Right cardiac atrium (tissue), 5 donors: Measurements from ENCODE around the gene VPS36. TPM values are rescaled to one million over a fixed set of nuclear protein-coding genes. Genes with fewer than 3 reads are reported as not detected.
A peak's percentile ranks its signal among the peaks of the same experiment; 100 is the strongest.

Experiments
- ATAC-seq, 2 donors: fragments of 200-7000 bp; cut with Tn5 transposase; one replicate each; pipeline versions ENCODE4 v1.8.0 to v1.9.1; 2020; ENCODE audit warnings: moderate library complexity in 2 of 2, mild to moderate bottlenecking in 1 of 2
- DNase-seq, 3 donors: peaks; one replicate each; pipeline ENCODE4 v3.0.0-alpha.2; 2020
- H3K27ac ChIP-seq: one replicate; pipeline ENCODE4 v1.5.1; 2013; ENCODE audit warnings: mild to moderate bottlenecking, low read length, control low read depth, moderate library complexity
- H3K27me3 ChIP-seq: one replicate; pipeline ENCODE4 v1.6.1; 2013; ENCODE audit not compliant: control insufficient read depth, insufficient read depth
- H3K4me1 ChIP-seq: one replicate; pipeline ENCODE4 v1.6.1; 2013; ENCODE audit warnings: low read length; ENCODE audit not compliant: control insufficient read depth, insufficient read depth
- H3K4me3 ChIP-seq: one replicate; pipeline ENCODE4 v1.5.1; 2013; ENCODE audit warnings: low read length, control low read depth
- H3K9me3 ChIP-seq: one replicate; pipeline ENCODE4 v1.6.1; 2013; ENCODE audit warnings: low read length; ENCODE audit not compliant: control insufficient read depth
- WGBS: extraction: QIAGEN DNeasy Blood & Tissue Kit; methylation state at CpG from one replicate; pipeline ENCODE4 v1.1.7; 2013; 5-methylcytosine and 5-hydroxymethylcytosine counted together
- intact Hi-C, 4 donors: fragments of 100-400 bp; cut with DNase I; formaldehyde crosslinking; loops; one replicate each; pipeline versions ENCODE4 v1.11.0 to v1.14.0; 2022 to 2023
- polyA plus RNA-seq: library from polyadenylated mRNA; stranded (reverse); fragments of 200-250 nt; gene quantifications from one replicate; pipeline ENCODE4 v1.2.3, GENCODE V29; 2013
- total RNA-seq, 4 donors: library from RNA; stranded (reverse); fragmentation: NEBNext Ultra II Directional; extraction: Animal tissue kit (Norgen Biotek cat#: 25700); gene quantifications; one replicate each; pipeline ENCODE4 v1.2.1, GENCODE V29; 2021
- donor health status: healthy with polysubstance abuse.
- donor health status: DM: no; HTN: yes; CAD: no.
- donor health status: DM: no; HTN: no; CAD: no.
- donor health status: DM: no; HTN: yes; CAD: no; lungs with severe emphysema.
- donor health status: DM: yes; HTN: yes; CAD: no.

The VPS36 gene
- total and polyA plus RNA-seq, 5 donors = 20.5 to 38.8 (median 32.9) TPM

DNA sequence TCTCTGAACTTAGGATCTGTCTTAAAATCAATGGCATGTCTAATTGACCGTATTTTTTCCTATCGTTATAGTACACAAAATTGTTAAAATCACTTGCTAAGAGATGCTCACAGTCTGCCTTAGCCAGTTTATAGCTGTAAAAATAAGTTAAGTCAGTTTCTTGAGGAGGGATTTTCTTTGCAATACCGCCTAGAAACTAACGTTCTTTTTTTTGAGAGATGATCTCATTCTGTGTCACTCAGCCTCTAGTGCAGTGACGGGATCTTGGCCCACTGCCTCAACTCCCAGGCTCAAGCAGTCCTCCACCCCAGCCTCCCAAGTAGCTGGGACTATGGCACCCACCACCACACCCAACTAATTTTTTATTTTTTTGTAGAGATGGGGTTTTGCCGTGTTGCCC is 9.2 kb upstream of the VPS36 start:
- Histone ChIP-seq H3K27me3 (no peaks in the 10 kb centered on the region), H3K4me3 (no peak overlapping the region), H3K9me3 (no peaks in the 10 kb centered on the region), H3K4me1 (no peaks in the 10 kb centered on the region), H3K27ac (no peak overlapping the region)
- DNase-seq (no peak), ATAC-seq (no peak)
- 77% methylated on average over 6 of the region's 6 CpGs for WGBS
- intact Hi-C loops = loop anchor here in 1 of 4 donors (10.0 kb wide), 1 partner anchor 115 kb away; no protein-coding TSS in a partner anchor

DNA sequence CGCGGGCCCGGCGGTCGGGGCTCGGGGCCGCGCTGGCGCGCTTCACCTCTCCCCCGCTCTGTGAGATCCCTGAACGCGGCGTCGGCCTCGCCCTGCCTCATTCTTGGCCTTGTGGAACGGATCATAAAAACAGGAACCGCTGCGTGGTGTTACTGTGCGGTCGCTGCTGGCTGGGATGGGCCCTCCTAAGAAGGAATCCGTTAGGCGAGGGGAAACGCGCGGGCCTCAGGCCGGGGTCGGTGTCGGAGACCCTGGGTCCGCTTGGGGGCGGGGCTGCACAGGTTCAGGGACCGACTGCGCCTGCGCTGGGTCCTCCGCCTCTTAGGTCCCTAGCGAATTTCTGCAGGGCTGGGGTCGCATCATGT is 5.2 kb upstream of the VPS36 start:
- Histone ChIP-seq H3K4me1 (no peaks in the 10 kb centered on the region), H3K27me3 (no peaks in the 10 kb centered on the region), H3K4me3 (peak overlapping the region; percentile 64), H3K9me3 (no peaks in the 10 kb centered on the region), H3K27ac (peak overlapping the region; percentile 71)
- ATAC-seq = peak; percentile 64 to 77
- under 1% methylated on average over 37 of the region's 37 CpGs for WGBS
- intact Hi-C loops = loop anchor here in 1 of 4 donors (10.0 kb wide), 1 partner anchor 111 kb away; no protein-coding TSS in a partner anchor
- DNase-seq = peak; percentile 73 to 89 (median 88)

DNA sequence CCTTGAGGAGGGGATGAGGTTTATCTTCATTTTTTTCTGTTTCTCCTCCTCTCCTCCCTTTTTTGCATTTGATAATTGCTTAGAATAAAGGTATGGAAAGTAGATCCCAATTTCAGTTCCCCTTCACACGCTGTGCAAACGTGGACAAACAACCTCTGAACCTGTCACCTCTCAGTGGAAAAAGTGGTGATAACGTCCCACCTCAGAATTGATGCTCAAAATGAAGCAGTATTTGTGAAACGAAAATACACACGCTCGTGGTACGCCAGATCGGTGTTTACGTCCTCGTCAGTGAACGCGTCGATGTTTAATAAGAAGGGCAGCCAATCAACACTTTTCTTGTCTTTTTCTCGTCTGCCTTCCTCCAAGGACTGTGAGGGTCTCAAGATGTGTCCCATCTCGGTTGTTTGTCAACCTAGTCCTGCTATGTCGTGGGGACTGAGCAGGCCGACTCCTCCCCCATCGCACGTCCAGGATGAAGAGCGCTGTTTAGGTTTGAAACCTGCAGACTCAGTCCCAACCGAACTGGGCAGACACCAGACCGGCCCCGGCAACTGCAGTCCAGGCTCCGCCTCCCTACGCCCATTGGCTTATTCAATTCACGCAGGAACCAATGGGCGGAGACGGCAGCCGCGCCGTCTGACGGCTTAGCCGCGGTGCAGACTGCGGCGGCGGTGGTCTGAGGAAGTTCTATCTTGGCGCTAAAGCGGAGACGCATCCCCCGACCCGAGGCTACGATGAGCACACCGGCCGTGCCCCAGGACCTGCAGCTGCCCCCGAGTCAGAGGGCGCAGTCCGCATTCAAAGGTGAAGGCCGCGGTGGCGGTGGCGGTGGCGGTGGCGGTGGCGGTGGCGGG is 4.6 kb upstream of the VPS36 start, which contains the start of gene CKAP2:
Gene CKAP2 (plus strand): TSS at position 659 of the 857 bp plus-strand sequence. CDS start 79 bp downstream, at position 738.
- DNase-seq (peak; percentile 94 to 98 (median 96)), ATAC-seq (peak; percentile 95 to 96)
- Histone ChIP-seq H3K4me1 (no peaks in the 10 kb centered on the region), H3K4me3 (peak within 1 kb of the TSS; percentile 64), H3K9me3 (no peaks in the 10 kb centered on the region), H3K27ac (peak within 1 kb of the TSS; percentile 71), H3K27me3 (no peaks in the 10 kb centered on the region)
- WGBS = under 1% methylated on average over 56 of the region's 56 CpGs
- intact Hi-C loops = loop anchor here in 3 of 4 donors (5.0 to 10.0 kb wide), 3 partner anchors 53 to 113 kb away; no protein-coding TSS in a partner anchor

DNA sequence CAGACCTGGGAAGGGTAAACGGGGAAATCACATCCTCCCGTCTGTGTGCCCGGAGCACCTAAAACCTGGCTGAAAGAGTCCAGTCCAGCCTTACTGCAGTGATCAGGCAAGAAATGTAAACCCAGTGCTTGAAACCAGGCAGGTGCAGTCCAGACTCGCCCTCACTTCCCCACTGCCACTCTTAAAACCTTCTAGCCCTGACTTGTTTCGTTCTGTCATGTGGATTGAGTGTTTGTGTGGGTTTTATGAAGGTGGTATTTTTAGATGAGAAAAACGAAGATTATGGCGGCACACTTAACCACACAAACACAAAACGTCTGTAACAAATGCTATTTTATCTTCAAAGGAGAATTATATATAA is 4.0 kb upstream of the VPS36 start:
- intact Hi-C loops = loop anchor here in 3 of 4 donors (5.0 to 10.0 kb wide), 3 partner anchors 52 to 112 kb away; no protein-coding TSS in a partner anchor
- no peak for DNase-seq
- H3K27ac ChIP-seq = no peak overlapping the region

GRCh38 chr13:52452470-52452869 is 2.0 kb upstream of the VPS36 start:
- Histone ChIP-seq H3K27me3 (no peaks in the 10 kb centered on the region), H3K27ac (no peak overlapping the region), H3K4me3 (no peak overlapping the region), H3K4me1 (peaks cover 2% of the 10 kb centered on the region), H3K9me3 (no peaks in the 10 kb centered on the region)
- ATAC-seq = no peak
- no peak for DNase-seq
- intact Hi-C loops = loop anchor here in 3 of 4 donors (5.0 to 10.0 kb wide), 3 partner anchors 50 to 110 kb away; no protein-coding TSS in a partner anchor
- WGBS = 48% methylated on average over 2 of the region's 2 CpGs

More for the DNA sequence above, 4.0 kb upstream of the VPS36 start:
- H3K4me3 ChIP-seq = peak overlapping the region; percentile 64
- no peaks in the 10 kb centered on the region for H3K4me1 ChIP-seq
- no peak for ATAC-seq
- no peaks in the 10 kb centered on the region for H3K9me3 ChIP-seq
- H3K27me3 ChIP-seq = no peaks in the 10 kb centered on the region
- WGBS = 16% methylated on average over 8 of the region's 8 CpGs

- H3K4me1 ChIP-seq = peaks cover 2% of the 10 kb centered on the region
- ATAC-seq = no peak
- intact Hi-C loops = loop anchor here in 3 of 4 donors (5.0 to 10.0 kb wide), 3 partner anchors 49 to 109 kb away; no protein-coding TSS in a partner anchor
These were observed 836 bp upstream of the VPS36 start for GRCh38 chr13:52451135-52451804.

DNA sequence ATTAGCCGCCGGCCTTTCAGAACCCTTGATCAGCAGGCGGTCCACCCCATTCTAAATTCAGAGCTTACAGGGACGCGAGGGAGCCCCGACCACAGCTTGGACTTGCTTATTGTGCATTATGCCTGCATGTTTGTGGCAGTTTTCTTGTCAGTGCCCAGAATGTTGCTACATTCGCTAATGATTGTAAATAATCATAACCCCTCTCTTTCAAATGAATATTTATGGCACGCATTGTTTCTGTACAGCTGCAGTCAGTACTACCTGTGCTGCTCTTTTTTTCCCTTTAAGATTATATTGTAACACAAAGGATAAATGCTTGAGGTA is 321 bp upstream of the VPS36 start:
- 9% methylated on average over 8 of the region's 8 CpGs for WGBS
- intact Hi-C loops = loop anchor here in 3 of 4 donors (5.0 to 10.0 kb wide), 3 partner anchors 48 to 108 kb away; no protein-coding TSS in a partner anchor
- peaks cover 2% of the 10 kb centered on the region for H3K4me1 ChIP-seq
- ATAC-seq = no peak
- no peaks in the 10 kb centered on the region for H3K9me3 ChIP-seq
- H3K27ac ChIP-seq = no peak overlapping the region
- DNase-seq = no peak
- no peaks in the 10 kb centered on the region for H3K27me3 ChIP-seq
- no peak overlapping the region for H3K4me3 ChIP-seq

More at GRCh38 chr13:52451135-52451804, 836 bp upstream of the VPS36 start:
- Histone ChIP-seq H3K4me3 (no peak overlapping the region), H3K27me3 (no peaks in the 10 kb centered on the region), H3K9me3 (no peaks in the 10 kb centered on the region), H3K27ac (no peak overlapping the region)
- WGBS = 84% methylated on average over 24 of the region's 24 CpGs
- DNase-seq = peak in 1 of 3 donors; percentile 57

- Histone ChIP-seq H3K4me3 (peak overlapping the region; percentile 81), H3K27ac (peak overlapping the region; percentile 97), H3K27me3 (no peaks in the 10 kb centered on the region), H3K9me3 (no peaks in the 10 kb centered on the region), H3K4me1 (peaks cover 2% of the 10 kb centered on the region)
- WGBS = 6% methylated on average over 10 of the region's 10 CpGs
- DNase-seq = no peak
- ATAC-seq = no peak
- intact Hi-C loops = loop anchor here in 3 of 4 donors (5.0 to 10.0 kb wide), 3 partner anchors 47 to 107 kb away; no protein-coding TSS in a partner anchor
These were observed 963 bp downstream of the VPS36 start for GRCh38 chr13:52449331-52450011.

DNA sequence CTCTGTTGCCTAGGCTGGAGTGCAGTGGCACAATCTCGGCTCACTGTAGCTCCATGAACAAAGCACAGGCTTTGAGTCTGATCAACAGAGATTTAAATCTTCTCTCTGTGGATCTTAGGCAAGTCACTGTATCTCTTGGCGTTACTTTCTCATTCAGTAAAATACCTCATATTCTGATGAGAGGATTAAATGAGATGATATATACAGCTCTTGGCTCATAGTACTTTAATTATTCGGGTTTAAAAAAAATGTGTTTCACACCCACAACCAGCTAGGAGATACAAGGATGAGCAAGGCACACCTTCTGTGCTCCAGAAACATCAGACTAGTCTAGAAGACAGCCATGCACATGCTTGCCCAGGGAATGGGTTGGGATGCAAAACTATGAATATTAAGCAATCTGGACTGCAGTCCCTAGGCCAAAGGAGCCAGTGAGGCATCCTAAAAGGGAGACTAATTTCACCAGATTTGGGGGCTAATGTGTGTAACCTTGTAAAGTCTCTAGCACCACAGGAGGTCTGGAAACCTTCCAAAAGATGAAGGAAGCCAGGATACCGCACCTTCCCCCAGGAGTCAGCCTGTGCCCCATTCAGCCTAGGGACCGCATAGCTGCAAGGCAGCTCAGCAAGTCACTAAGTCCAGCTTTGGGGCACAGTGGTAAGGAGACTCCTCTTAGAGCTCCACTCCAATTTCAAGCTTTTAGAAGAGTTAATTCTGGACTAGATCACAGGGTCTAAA is 2.5 kb downstream of the VPS36 start:
- H3K27me3 ChIP-seq = no peaks in the 10 kb centered on the region
- no peak overlapping the region for H3K4me3 ChIP-seq
- ATAC-seq = no peak
- no peak for DNase-seq
- intact Hi-C loops = no loop called here
- H3K27ac ChIP-seq = no peak overlapping the region
- no peaks in the 10 kb centered on the region for H3K9me3 ChIP-seq
- 76% methylated on average over 5 of the region's 5 CpGs for WGBS
- peaks cover 2% of the 10 kb centered on the region for H3K4me1 ChIP-seq

GRCh38 chr13:52447354-52447753 is 3.1 kb downstream of the VPS36 start:
- WGBS = 78% methylated on average over 2 of the region's 2 CpGs
- Histone ChIP-seq H3K4me1 (peaks cover 2% of the 10 kb centered on the region), H3K4me3 (no peak overlapping the region), H3K27ac (no peak overlapping the region), H3K9me3 (no peaks in the 10 kb centered on the region), H3K27me3 (no peaks in the 10 kb centered on the region)
- intact Hi-C loops = no loop called here
- ATAC-seq (no peak), DNase-seq (no peak)
